PFSK-1 (cell line): Measurements from ENCODE around the gene RARRES1.

ENCODE experiments used
- FOXP2 ChIP-seq: optimal IDR thresholded peaks from 2 replicates; pipeline ENCODE3; 2011; ENCODE audit warnings: borderline replicate concordance, control low read depth, inconsistent platforms; ENCODE audit not compliant: insufficient read depth; ENCODE audit errors: extremely low read length, extremely low read depth
- POLR2AphosphoS5 ChIP-seq: IDR thresholded peaks from 2 replicates; pipeline ENCODE4 v1.6.1; 2012; ENCODE audit warnings: low read depth, mild to moderate bottlenecking, control low read depth, low read length, moderate library complexity
- SIN3A ChIP-seq: IDR thresholded peaks from 2 replicates; pipeline ENCODE4 v1.6.1; 2012; ENCODE audit warnings: mild to moderate bottlenecking, low read length, moderate library complexity, borderline replicate concordance; ENCODE audit not compliant: insufficient read depth
- TAF1 ChIP-seq: IDR thresholded peaks from 2 replicates; pipeline ENCODE4 v1.6.1; 2012; ENCODE audit warnings: low read length, control low read depth, borderline replicate concordance; ENCODE audit not compliant: insufficient read depth
- TF ChIP-seq, protein P1 (sequence below), 2 experiments: IDR thresholded peaks; 2 replicates each; pipeline versions ENCODE4 v1.6.1 to v1.8.0; 2011 to 2012; ENCODE audit warnings: low read depth in 2 of 2, low read length in 2 of 2, control low read depth in 1 of 2, inconsistent platforms in 1 of 2, mild to moderate bottlenecking in 1 of 2, moderate library complexity in 1 of 2; ENCODE audit not compliant: insufficient read depth in 1 of 2

Gene RARRES1

DNA sequence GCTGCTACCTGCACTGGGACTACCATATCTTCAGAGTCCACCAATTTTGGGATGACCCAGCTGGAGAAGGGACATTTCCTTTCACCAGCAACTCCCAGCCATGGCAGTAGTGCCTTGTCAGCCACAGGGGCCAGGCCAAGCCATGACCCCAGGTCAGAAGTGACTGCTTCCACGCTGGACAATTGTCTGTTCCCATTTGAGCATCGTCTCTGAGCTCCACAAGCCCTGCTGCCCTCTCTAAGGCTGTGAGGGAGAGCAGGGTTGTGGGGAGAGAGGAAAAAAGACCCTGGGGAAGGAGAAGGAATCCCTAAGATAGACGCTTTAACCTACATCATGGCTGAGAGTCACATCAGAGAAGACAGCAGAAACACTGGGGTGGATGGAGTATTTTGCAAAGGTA, 7.4 kb upstream of the RARRES1 start:
- TF ChIP-seq SIN3A (no peak), POLR2AphosphoS5 (no peak), TAF1 (no peak), FOXP2 (no peak)
- TF ChIP-seq, protein P1, sequence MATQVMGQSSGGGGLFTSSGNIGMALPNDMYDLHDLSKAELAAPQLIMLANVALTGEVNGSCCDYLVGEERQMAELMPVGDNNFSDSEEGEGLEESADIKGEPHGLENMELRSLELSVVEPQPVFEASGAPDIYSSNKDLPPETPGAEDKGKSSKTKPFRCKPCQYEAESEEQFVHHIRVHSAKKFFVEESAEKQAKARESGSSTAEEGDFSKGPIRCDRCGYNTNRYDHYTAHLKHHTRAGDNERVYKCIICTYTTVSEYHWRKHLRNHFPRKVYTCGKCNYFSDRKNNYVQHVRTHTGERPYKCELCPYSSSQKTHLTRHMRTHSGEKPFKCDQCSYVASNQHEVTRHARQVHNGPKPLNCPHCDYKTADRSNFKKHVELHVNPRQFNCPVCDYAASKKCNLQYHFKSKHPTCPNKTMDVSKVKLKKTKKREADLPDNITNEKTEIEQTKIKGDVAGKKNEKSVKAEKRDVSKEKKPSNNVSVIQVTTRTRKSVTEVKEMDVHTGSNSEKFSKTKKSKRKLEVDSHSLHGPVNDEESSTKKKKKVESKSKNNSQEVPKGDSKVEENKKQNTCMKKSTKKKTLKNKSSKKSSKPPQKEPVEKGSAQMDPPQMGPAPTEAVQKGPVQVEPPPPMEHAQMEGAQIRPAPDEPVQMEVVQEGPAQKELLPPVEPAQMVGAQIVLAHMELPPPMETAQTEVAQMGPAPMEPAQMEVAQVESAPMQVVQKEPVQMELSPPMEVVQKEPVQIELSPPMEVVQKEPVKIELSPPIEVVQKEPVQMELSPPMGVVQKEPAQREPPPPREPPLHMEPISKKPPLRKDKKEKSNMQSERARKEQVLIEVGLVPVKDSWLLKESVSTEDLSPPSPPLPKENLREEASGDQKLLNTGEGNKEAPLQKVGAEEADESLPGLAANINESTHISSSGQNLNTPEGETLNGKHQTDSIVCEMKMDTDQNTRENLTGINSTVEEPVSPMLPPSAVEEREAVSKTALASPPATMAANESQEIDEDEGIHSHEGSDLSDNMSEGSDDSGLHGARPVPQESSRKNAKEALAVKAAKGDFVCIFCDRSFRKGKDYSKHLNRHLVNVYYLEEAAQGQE (IDR thresholded peaks at IDR 0.05; ENCODE audit: insufficient read depth in 1 of 2, low read depth in 2 of 2, low read length in 2 of 2) = no peak

GRCh38 chr3:158739078-158739477, 6.8 kb upstream of the RARRES1 start:
- TF ChIP-seq POLR2AphosphoS5 (no peak), FOXP2 (no peak), TAF1 (no peak), SIN3A (no peak)
- TF ChIP-seq, protein P1 (IDR thresholded peaks at IDR 0.05; ENCODE audit: insufficient read depth in 1 of 2, low read depth in 2 of 2, low read length in 2 of 2) = no peak

- TF ChIP-seq FOXP2 (no peak), SIN3A (no peak), TAF1 (no peak), POLR2AphosphoS5 (no peak)
- TF ChIP-seq, protein P1 (IDR thresholded peaks at IDR 0.05; ENCODE audit: insufficient read depth in 1 of 2, low read depth in 2 of 2, low read length in 2 of 2) = no peak
Measured at GRCh38 chr3:158738653-158739052, 6.4 kb upstream of the RARRES1 start.

DNA sequence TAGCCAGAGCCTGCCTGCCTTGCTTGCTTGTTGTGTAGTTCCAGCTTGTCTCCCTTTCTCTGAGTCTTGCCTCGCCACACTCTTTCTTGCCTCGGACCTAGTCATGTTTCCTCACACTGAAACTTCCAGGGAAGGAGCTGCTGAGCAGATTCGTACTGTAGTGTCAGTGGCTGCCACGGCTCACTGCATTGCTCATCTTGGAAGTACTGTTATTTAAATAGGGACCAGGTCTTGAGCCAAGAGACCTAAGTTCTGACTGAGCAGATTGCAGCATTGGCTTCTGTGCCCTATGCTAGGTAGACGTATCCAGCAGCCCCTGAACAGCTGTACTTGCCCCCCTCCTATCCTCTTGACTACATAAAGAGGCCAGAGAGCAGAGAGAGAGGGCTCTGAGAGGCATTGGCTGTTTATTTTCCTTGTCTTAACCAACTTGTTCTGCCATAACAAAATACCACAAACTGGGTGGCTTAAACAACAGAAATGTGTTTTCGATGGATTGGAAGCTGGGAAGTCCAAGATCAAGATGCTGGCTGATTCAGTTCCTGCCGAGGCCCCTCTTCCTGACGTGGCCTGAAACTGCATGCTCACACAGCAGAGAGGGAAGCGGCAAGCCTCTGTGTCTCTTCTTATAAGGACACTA, 5.8 kb upstream of the RARRES1 start:
- no peak for TF ChIP-seq TAF1
- TF ChIP-seq FOXP2 = no peak
- TF ChIP-seq SIN3A = no peak
- TF ChIP-seq POLR2AphosphoS5 = no peak
- TF ChIP-seq, protein P1 (IDR thresholded peaks at IDR 0.05; ENCODE audit: insufficient read depth in 1 of 2, low read depth in 2 of 2, low read length in 2 of 2) = no peak

DNA sequence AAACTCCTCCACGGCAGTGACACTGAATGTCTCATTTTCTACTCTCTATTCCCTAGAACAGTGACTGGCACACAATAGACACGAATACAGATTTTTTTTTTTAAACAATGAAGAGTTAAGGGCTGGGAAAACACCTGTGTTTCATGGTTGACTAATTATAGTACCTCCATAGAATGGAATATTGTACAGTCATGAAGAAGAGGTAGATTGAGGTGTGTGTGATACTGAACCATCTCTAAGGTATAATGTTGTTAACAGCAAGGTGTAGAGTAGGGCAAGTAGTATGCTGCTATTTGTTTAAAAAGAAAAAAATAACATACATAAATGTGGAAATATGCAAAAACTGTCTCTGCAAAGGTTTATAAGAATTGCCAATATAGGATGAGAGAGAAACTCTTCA, 5.2 kb upstream of the RARRES1 start:
- TF ChIP-seq, protein P1 (IDR thresholded peaks at IDR 0.05; ENCODE audit: insufficient read depth in 1 of 2, low read depth in 2 of 2, low read length in 2 of 2) = no peak
- TF ChIP-seq POLR2AphosphoS5 (no peak), TAF1 (no peak), FOXP2 (no peak), SIN3A (no peak)
